Endothelial cell of umbilical vein (primary cell): ENCODE results near the gene TWIST2. TPM values are rescaled to one million over a fixed set of nuclear protein-coding genes. Genes with fewer than 3 reads are reported as not detected.

Source experiments
- BruUV-seq: library from RNA; stranded (reverse); fragments of 400-500 nt; replicated peaks from 2 replicates; lab custom pipeline; 2021; lab: Mats Ljungman, UMichigan
- CTCF ChIA-PET: fragments of 300-600, 350-600 bp; sonication (Branson Sonifier 250); formaldehyde crosslinking; loops from one replicate; lab custom pipeline; 2021; ENCODE audit warnings: antibody characterized with exemption, inconsistent platforms; lab: Charles Lee
- POLR2A ChIA-PET: fragments of 300-600, 350-600 bp; sonication (Branson Sonifier 250); formaldehyde crosslinking; loops from one replicate; lab custom pipeline; 2021; ENCODE audit warnings: antibody characterized with exemption, inconsistent platforms; lab: Charles Lee
- DNase-seq: peaks from one replicate; pipeline ENCODE4 v3.0.0-alpha.2; 2011; ENCODE audit warnings: low read depth, low spot score
- FAIRE-seq: peaks from 2 replicates; lab custom pipeline; 2011; peaks lifted over from hg19 to GRCh38; lab: Jason Lieb, UNC
- H2AFZ ChIP-seq: 2 replicates; pipeline ENCODE4 v1.6.0; 2012; ENCODE audit warnings: low read depth, low read length, control low read depth, inconsistent platforms
- H3K27ac ChIP-seq: 2 replicates; pipeline ENCODE4 v1.5.1; 2011; ENCODE audit warnings: low read depth, mild to moderate bottlenecking, control low read depth, low read length, moderate library complexity; ENCODE audit not compliant: insufficient read depth
- H3K27me3 ChIP-seq, 2 experiments: 2 replicates each; pipeline versions ENCODE4 v1.6.0 to v1.6.1; 2011; ENCODE audit warnings: low read length in 2 of 2, mixed read lengths in 1 of 2; ENCODE audit not compliant: control insufficient read depth in 2 of 2, insufficient read depth in 2 of 2
- H3K36me3 ChIP-seq, 2 experiments: 2 replicates in 1 of 2; 3 replicates in 1 of 2; pipeline ENCODE4 v1.5.1; 2011; ENCODE audit warnings: low read length in 2 of 2, mild to moderate bottlenecking in 1 of 2, moderate library complexity in 1 of 2; ENCODE audit not compliant: control insufficient read depth in 2 of 2, insufficient read depth in 2 of 2; ENCODE audit errors: extremely low read depth in 1 of 2
- H3K4me1 ChIP-seq: 3 replicates; pipeline ENCODE4 v1.5.1; 2011; ENCODE audit warnings: mild to moderate bottlenecking, low read length; ENCODE audit not compliant: control insufficient read depth, insufficient read depth; ENCODE audit errors: extremely low read depth
- H3K4me2 ChIP-seq: 2 replicates; pipeline ENCODE4 v1.6.1; 2011; ENCODE audit warnings: low read length, control low read depth, mixed read lengths; ENCODE audit not compliant: insufficient read depth
- H3K4me3 ChIP-seq, 3 experiments: fragments of 200-600 bp in 1 of 3; sonication (generic), shearing (Covaris generic) in 1 of 3; replicated peaks in 1 of 3; 2 replicates each; pipeline ENCODE4 v1.5.1; 2011 to 2016; ENCODE audit warnings: control low read depth in 3 of 3, low read length in 3 of 3, mild to moderate bottlenecking in 2 of 3, inconsistent platforms in 1 of 3, low read depth in 1 of 3, moderate library complexity in 1 of 3; ENCODE audit not compliant: insufficient read depth in 1 of 3
- H3K79me2 ChIP-seq: 2 replicates; pipeline ENCODE4 v1.6.0; 2012; ENCODE audit warnings: low read length, inconsistent platforms; ENCODE audit not compliant: control insufficient read depth, insufficient read depth
- H3K9ac ChIP-seq: replicated peaks from 2 replicates; pipeline ENCODE3; 2011; ENCODE audit warnings: low read length, control low read depth; ENCODE audit not compliant: insufficient read depth; ENCODE audit errors: extremely low read depth
- H3K9me1 ChIP-seq: replicated peaks from 3 replicates; pipeline ENCODE4 v1.6.0; 2011; ENCODE audit warnings: mild to moderate bottlenecking, low read length; ENCODE audit not compliant: control insufficient read depth, insufficient read depth; ENCODE audit errors: extremely low read depth
- H3K9me3 ChIP-seq: replicated peaks from 2 replicates; pipeline ENCODE4 v1.5.1; 2012; ENCODE audit warnings: low read length, inconsistent platforms; ENCODE audit not compliant: control insufficient read depth, insufficient read depth
- H4K20me1 ChIP-seq: replicated peaks from 2 replicates; pipeline ENCODE3; 2011; ENCODE audit warnings: mild to moderate bottlenecking, low read length; ENCODE audit not compliant: control insufficient read depth, insufficient read depth; ENCODE audit errors: extremely low read depth
- EZH2 ChIP-seq: IDR thresholded peaks from 2 replicates; pipeline ENCODE4 v1.6.1; 2012; ENCODE audit warnings: borderline replicate concordance, low read depth, mild to moderate bottlenecking, moderate library complexity, low read length, inconsistent platforms; ENCODE audit not compliant: severe bottlenecking
- FOS ChIP-seq: IDR thresholded peaks from 2 replicates; pipeline ENCODE4 v1.6.1; 2011; ENCODE audit warnings: mild to moderate bottlenecking, low read length, moderate library complexity, borderline replicate concordance; ENCODE audit not compliant: insufficient read depth
- GATA2 ChIP-seq: IDR thresholded peaks from 2 replicates; pipeline ENCODE4 v1.7.0; 2011; ENCODE audit warnings: low read depth, mild to moderate bottlenecking, moderate library complexity, mixed read lengths, low read length; ENCODE audit not compliant: insufficient read length, insufficient read depth
- JUN ChIP-seq: IDR thresholded peaks from 2 replicates; pipeline ENCODE4 v1.6.1; 2011; ENCODE audit warnings: borderline replicate concordance, low read depth; ENCODE audit not compliant: insufficient read length, insufficient read depth
- MYC ChIP-seq: IDR thresholded peaks from one replicate; pipeline ENCODE4 v1.6.1; 2011; ENCODE audit warnings: mild to moderate bottlenecking, low read depth, low read length
- POLR2A ChIP-seq: IDR thresholded peaks from 2 replicates; pipeline ENCODE4 v1.6.1; 2012; ENCODE audit warnings: low read depth, mild to moderate bottlenecking, control low read depth, low read length
- POLR2AphosphoS5 ChIP-seq: IDR thresholded peaks from 2 replicates; pipeline ENCODE4 v1.6.1; 2012; ENCODE audit warnings: low read depth, mild to moderate bottlenecking, control low read depth, low read length, moderate library complexity; ENCODE audit not compliant: insufficient read depth
- dilution Hi-C: fragments of 300-500 bp; cut with MboI; formaldehyde crosslinking; loops from one replicate; pipeline ENCODE4 v1.15.0; 2019; ENCODE audit warnings: low sequenced_read_pairs; ENCODE audit not compliant: extremely low pct_ligation_motif_present
- intact Hi-C: fragments of 100-400 bp; cut with micrococcal nuclease; formaldehyde crosslinking; loops from one replicate; pipeline ENCODE4 v1.10.0; 2022
- polyA plus RNA-seq, 4 experiments: library from polyadenylated mRNA; depleted of rRNA in 3 of 4; stranded (reverse) in 3 of 4; unstranded in 1 of 4; fragments of >200 nt; gene quantifications; 2 replicates each; pipeline versions ENCODE4 v1.2.1 to v1.2.3, GENCODE V29; 2011 to 2012; ENCODE audit warnings: missing spikeins in 1 of 4
- total RNA-seq: library from RNA; stranded (reverse); gene quantifications from 2 replicates; pipeline ENCODE4 v1.2.3, GENCODE V29; 2021
- TF ChIP-seq, protein P1 (sequence below): IDR thresholded peaks from 2 replicates; pipeline ENCODE4 v1.6.1; 2011; ENCODE audit not compliant: insufficient read depth, insufficient read length
- TF ChIP-seq, protein P2 (sequence below), 2 donors: IDR thresholded peaks; 1 replicate in 1 of 2; 2 replicates in 1 of 2; pipeline ENCODE4 v1.5.1; 2011; ENCODE audit warnings: low read length in 2 of 2, mild to moderate bottlenecking in 2 of 2, moderate library complexity in 2 of 2, control low read depth in 1 of 2, inconsistent platforms in 1 of 2, low read depth in 1 of 2; ENCODE audit not compliant: insufficient read depth in 1 of 2; ENCODE audit errors: extremely low read depth in 1 of 2

The TWIST2 gene
- total and polyA plus RNA-seq, 2 donors (not counting 3 experiments of a cell fraction or from before 2014, with no cell fraction given), result 2.3 to 3.4 TPM

DNA sequence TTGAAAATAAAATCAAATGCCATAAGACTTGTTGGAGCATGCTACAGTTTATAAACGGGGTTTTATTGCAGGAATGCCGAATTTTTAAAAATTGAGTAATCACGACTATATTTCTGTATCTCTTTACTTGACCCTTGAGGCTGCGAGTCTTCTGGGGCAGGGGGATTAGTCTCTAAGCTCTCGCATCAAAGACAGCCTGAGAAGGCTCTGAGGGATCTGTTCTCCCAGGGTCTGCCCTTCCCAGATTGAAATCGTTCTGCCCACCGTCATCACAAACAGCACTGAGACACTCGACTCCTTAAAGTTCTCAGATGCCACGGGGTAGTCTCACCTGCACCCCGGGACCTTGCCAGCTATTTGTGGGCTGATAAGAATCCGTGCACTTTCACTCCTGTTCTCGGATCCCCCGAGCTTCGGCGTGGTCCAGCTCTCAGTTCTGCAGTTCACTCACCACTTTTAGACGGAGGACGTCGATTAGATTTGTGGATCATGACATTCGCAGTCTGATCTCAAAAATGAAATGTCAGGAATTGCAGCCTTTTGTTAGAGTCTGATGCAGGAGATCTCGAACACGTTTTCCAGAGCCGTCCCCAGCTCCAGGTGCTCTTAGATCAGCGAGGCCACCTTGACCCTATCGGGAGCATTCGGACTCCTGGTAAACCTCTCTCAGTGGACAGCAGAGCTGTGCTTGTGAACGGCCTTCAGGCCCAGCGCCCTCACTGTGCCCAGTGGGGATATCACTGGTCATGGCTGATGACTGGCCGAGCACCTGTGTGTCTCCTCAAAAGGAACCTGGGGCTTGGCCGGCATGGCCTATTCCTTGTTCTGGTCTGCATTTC is 43.0 kb downstream of the TWIST2 start:
- no peak overlapping the region for H3K9ac ChIP-seq
- no peaks in the 10 kb centered on the region for H3K79me2 ChIP-seq
- H3K9me3 ChIP-seq, result no peaks in the 10 kb centered on the region
- H4K20me1 ChIP-seq, result no peaks in the 10 kb centered on the region
- H3K4me2 ChIP-seq, result no peak overlapping the region
- no TSS peak for BruUV-seq
- H3K27ac ChIP-seq, result no peak overlapping the region
- no peaks in the 10 kb centered on the region for H3K9me1 ChIP-seq
- intact Hi-C loops, result no loop called here
- TF ChIP-seq, protein P1, sequence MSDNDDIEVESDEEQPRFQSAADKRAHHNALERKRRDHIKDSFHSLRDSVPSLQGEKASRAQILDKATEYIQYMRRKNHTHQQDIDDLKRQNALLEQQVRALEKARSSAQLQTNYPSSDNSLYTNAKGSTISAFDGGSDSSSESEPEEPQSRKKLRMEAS, result no peak
- TF ChIP-seq GATA2 (no peak), POLR2A (no peak), POLR2AphosphoS5 (no peak), EZH2 (no peak), JUN (no peak), FOS (no peak), MYC (no peak)
- TF ChIP-seq, protein P2, sequence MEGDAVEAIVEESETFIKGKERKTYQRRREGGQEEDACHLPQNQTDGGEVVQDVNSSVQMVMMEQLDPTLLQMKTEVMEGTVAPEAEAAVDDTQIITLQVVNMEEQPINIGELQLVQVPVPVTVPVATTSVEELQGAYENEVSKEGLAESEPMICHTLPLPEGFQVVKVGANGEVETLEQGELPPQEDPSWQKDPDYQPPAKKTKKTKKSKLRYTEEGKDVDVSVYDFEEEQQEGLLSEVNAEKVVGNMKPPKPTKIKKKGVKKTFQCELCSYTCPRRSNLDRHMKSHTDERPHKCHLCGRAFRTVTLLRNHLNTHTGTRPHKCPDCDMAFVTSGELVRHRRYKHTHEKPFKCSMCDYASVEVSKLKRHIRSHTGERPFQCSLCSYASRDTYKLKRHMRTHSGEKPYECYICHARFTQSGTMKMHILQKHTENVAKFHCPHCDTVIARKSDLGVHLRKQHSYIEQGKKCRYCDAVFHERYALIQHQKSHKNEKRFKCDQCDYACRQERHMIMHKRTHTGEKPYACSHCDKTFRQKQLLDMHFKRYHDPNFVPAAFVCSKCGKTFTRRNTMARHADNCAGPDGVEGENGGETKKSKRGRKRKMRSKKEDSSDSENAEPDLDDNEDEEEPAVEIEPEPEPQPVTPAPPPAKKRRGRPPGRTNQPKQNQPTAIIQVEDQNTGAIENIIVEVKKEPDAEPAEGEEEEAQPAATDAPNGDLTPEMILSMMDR (IDR thresholded peaks at IDR 0.05; ENCODE audit: extremely low read depth in 1 of 2, insufficient read depth in 1 of 2, low read depth in 1 of 2, low read length in 2 of 2), result no peak
- no peaks in the 10 kb centered on the region for H3K36me3 ChIP-seq
- ChIA-PET CTCF (no interaction called here), POLR2A (no interaction called here)
- dilution Hi-C loops, result no loop called here
- H3K4me1 ChIP-seq, result peaks cover 8% of the 10 kb centered on the region
- H3K4me3 ChIP-seq, result no peak overlapping the region
- DNase-seq, result no peak
- no peaks in the 10 kb centered on the region for H3K27me3 ChIP-seq
- FAIRE-seq, result no peak
- no peak overlapping the region for H2AFZ ChIP-seq
